ENCODE results near the gene OTUD7B. TPM values are rescaled to one million over a fixed set of nuclear protein-coding genes. Genes with fewer than 3 reads are reported as not detected.

The OTUD7B gene
- total and polyA plus RNA-seq, 2 of the 8 experiments (the other 6 are each of a cell fraction or from before 2014, with no cell fraction given), result 4.2 to 21.5 TPM

DNA sequence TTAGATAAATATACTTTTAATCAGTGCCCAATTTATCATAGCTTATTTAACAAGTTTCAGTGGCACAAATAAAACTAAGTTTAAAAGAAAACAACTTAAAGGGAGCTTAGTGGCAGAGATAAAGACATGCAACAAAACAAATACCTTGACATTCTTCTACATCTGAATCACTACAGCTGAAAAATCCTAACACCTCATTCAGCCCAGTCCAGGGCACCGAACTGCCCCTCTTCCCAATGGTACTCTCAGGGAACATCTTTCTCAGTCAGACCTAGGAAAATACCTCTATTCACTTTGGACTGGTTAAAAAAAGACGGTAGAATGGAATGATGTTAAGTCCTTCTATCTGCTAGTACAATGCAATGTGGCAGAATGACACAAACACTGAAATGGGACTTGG lies 8.3 kb downstream of the OTUD7B start:
- no peak for DNase-seq (ENCODE audit: low read depth in 1 of 2, low spot score in 2 of 2)
- H2BK120ac ChIP-seq (replicated peaks; ENCODE audit: low read depth, low read length), result no peak overlapping the region
- H4K20me1 ChIP-seq (replicated peaks in 1 of 2; ENCODE audit: control insufficient read depth in 1 of 2, insufficient read depth in 2 of 2, low read length in 2 of 2), result peaks cover 0 to 5% of the 10 kb centered on the region in 2 experiments
- 91% methylated on average over 2 of the region's 2 CpGs; no CpG with 5 or more reads in 1 of the 2 experiments for WGBS, 2 experiments (ENCODE audit: extremely low coverage in 1 of 2, insufficient coverage in 1 of 2, insufficient read length in 1 of 2, insufficient replicate concordance in 2 of 2, low coverage in 1 of 2, low lambda C conversion rate in 2 of 2, missing lambda C conversion rate in 1 of 2)
- no peak overlapping the region for H3K4ac ChIP-seq (replicated peaks; ENCODE audit: insufficient read length, low read depth, low read length)
- H3K56ac ChIP-seq (replicated peaks; ENCODE audit: insufficient read length, low read depth, low read length), result no peak overlapping the region
- H3K4me2 ChIP-seq (ENCODE audit: insufficient read depth in 1 of 2, low read depth in 2 of 2, low read length in 2 of 2), result no peak overlapping the region
- H3K9me3 ChIP-seq (ENCODE audit: insufficient read depth in 2 of 2, low read depth in 1 of 2, low read length in 1 of 2), result no peaks in the 10 kb centered on the region
- no peak overlapping the region for H4K5ac ChIP-seq (ENCODE audit: insufficient read length, low read depth, low read length)
- H3K79me1 ChIP-seq (ENCODE audit: low read depth, low read length), result peaks cover 2% of the 10 kb centered on the region; the same call in 1 of the 2 replicates
- H3K9ac ChIP-seq (replicated peaks in 1 of 4; ENCODE audit: extremely low read depth in 1 of 4, low read depth in 3 of 4, low read length in 3 of 4), result no peak overlapping the region
- ChIA-PET POLR2A (ENCODE audit: partially characterized antibody) (interaction anchor here (0.8 to 1.7 kb wide), 3 partner anchors 7 to 154 kb away, joined by 3 to 5 read pairs (median 5); no protein-coding TSS in a partner anchor), CTCF (ENCODE audit: partially characterized antibody) (interaction anchor here (0.9 kb wide), 1 partner anchor 9 kb away, joined by 3 read pairs; the partner anchor contains the start of gene OTUD7B)
- H2BK12ac ChIP-seq (ENCODE audit: low read depth, low read length), result no peak overlapping the region
- H4K91ac ChIP-seq (replicated peaks; ENCODE audit: insufficient read length, low read length), result no peak overlapping the region
- no peak overlapping the region for H3K4me3 ChIP-seq (ENCODE audit: extremely low read depth in 1 of 4, insufficient read depth in 2 of 4, low read depth in 3 of 4, low read length in 4 of 4)
- no peak overlapping the region for H2AFZ ChIP-seq (ENCODE audit: low read length)
- no peak overlapping the region for H2BK5ac ChIP-seq (ENCODE audit: low read depth, low read length)
- H2BK20ac ChIP-seq (ENCODE audit: low read length), result no peak overlapping the region
- peak overlapping the region; percentile 47 for H3K23ac ChIP-seq (ENCODE audit: insufficient read length)
- H3K27me3 ChIP-seq (replicated peaks in 1 of 4; ENCODE audit: control insufficient read depth in 3 of 4, extremely low read depth in 1 of 4, insufficient read depth in 3 of 4, low read length in 3 of 4), result no peaks in the 10 kb centered on the region
- peaks cover 0 to 7% (median 0%) of the 10 kb centered on the region in 4 experiments; a peak in 3 of 8 replicates for H3K36me3 ChIP-seq (ENCODE audit: control insufficient read depth in 2 of 4, insufficient read depth in 4 of 4, low read length in 3 of 4)
- H2BK15ac ChIP-seq (ENCODE audit: low read length), result no peak overlapping the region
- H2AK5ac ChIP-seq (ENCODE audit: low read depth, low read length), result no peak overlapping the region
- peaks cover 0 to 53% of the 10 kb centered on the region in 2 experiments; a peak in 3 of 4 replicates for H3K79me2 ChIP-seq (ENCODE audit: control insufficient read depth in 1 of 2, insufficient read depth in 2 of 2, low read length in 2 of 2)
- H3K27ac ChIP-seq (ENCODE audit: low read depth, low read length), result no peak overlapping the region
- H3K4me1 ChIP-seq (replicated peaks in 1 of 4; ENCODE audit: control insufficient read depth in 3 of 4, insufficient read depth in 4 of 4, low read length in 3 of 4), result peaks cover 0 to 3% (median 0%) of the 10 kb centered on the region in 4 experiments; a peak in 1 of 7 replicates
- H3K14ac ChIP-seq (ENCODE audit: insufficient read length), result no peak overlapping the region
- no peak overlapping the region for H4K8ac ChIP-seq (ENCODE audit: extremely low read depth, insufficient read depth, low read length)
- no peak overlapping the region for H3K18ac ChIP-seq (ENCODE audit: extremely low read depth, low read length)
- no peaks in the 10 kb centered on the region for H3K23me2 ChIP-seq (ENCODE audit: low read depth, low read length)
- TF ChIP-seq CBX8 (IDR thresholded peaks at IDR 0.05; ENCODE audit: borderline replicate concordance, low read depth, low read length), result no peak
- TF ChIP-seq, protein P1, sequence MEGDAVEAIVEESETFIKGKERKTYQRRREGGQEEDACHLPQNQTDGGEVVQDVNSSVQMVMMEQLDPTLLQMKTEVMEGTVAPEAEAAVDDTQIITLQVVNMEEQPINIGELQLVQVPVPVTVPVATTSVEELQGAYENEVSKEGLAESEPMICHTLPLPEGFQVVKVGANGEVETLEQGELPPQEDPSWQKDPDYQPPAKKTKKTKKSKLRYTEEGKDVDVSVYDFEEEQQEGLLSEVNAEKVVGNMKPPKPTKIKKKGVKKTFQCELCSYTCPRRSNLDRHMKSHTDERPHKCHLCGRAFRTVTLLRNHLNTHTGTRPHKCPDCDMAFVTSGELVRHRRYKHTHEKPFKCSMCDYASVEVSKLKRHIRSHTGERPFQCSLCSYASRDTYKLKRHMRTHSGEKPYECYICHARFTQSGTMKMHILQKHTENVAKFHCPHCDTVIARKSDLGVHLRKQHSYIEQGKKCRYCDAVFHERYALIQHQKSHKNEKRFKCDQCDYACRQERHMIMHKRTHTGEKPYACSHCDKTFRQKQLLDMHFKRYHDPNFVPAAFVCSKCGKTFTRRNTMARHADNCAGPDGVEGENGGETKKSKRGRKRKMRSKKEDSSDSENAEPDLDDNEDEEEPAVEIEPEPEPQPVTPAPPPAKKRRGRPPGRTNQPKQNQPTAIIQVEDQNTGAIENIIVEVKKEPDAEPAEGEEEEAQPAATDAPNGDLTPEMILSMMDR (IDR thresholded peaks at IDR 0.05; ENCODE audit: control extremely low read depth in 1 of 3, insufficient read depth in 1 of 3, low read depth in 1 of 3, low read length in 3 of 3), result no peak
- no peak for TF ChIP-seq HDAC6 (IDR thresholded peaks at IDR 0.05; ENCODE audit: low read depth, low read length)
- TF ChIP-seq RBBP5 (IDR thresholded peaks at IDR 0.05; ENCODE audit: borderline replicate concordance, low read depth, low read length), result no peak
- no peak for TF ChIP-seq CHD1 (IDR thresholded peaks at IDR 0.05; ENCODE audit: low read depth, low read length)
- no peak for FAIRE-seq

Measured in H1 (cell line).